EH (cell line): ENCODE measurements around the gene SCN5A.

ENCODE experiments used
- DNase-seq: peaks from one replicate; pipeline ENCODE4 v3.0.0-alpha.2; 2015; ENCODE audit warnings: low read depth

Gene SCN5A

GRCh38 chr3:38560284-38560683 lies 89.2 kb downstream of the SCN5A start:
- no peak for DNase-seq

GRCh38 chr3:38558864-38559263 lies 90.6 kb downstream of the SCN5A start:
- no peak for DNase-seq

GRCh38 chr3:38556640-38557358 lies 92.7 kb downstream of the SCN5A start:
- no peak for DNase-seq

DNA sequence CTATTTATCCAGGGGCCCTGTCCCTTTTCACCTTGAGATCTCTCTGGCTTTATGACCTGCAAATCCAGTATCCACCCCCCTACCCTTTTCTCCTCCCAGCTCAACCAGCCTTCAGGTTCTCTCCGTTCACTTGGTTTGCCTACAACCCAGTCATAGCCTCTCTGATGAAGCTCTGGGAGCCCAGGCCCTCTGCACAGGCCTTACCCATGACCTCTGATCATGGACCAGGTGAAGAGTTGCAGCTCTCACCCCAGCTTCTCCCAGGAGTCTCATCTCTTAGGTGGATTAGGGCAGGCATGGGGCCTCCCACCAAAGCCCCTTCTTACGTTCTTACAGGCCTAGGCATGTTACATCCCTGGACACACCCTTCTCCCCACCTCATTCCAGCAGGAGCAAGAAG lies 93.6 kb downstream of the SCN5A start:
- no peak for DNase-seq

GRCh38 chr3:38555149-38555840 lies 94.2 kb downstream of the SCN5A start:
- DNase-seq, result no peak

DNA sequence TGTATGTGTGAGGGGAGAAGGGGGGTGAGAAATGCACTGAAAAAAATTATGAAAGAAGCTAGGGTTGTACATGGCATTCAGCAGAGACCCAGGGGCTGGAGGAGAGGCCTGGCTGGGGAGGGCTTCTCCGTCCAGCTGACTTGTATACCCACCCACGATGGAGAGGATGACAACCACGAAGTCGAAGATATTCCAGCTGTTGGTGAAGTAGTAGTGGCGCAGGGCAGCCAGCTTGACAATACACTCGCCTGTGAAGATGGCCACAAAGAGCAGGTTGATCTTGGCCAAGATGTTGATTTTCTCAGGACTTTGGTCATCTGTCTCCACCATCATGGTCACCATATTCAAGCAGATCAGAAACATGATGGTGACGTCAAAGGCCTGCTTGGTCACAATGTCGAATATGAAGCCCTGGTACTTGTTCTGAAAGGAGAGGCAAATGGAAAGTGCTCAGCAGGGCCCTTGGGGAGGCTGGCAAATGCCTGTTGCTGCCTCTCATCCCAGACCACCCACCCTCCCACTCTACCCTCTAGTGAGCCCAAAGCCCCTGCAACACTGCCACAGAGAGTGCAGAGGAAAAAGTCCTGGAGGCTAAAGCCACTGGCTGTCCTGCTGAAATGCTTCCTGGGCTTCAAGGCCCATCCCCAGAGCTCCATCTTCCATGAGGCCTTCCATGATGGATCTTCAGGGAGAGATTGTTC lies 95.2 kb downstream of the SCN5A start:
- DNase-seq, result no peak

- DNase-seq, result no peak
Measured at GRCh38 chr3:38553071-38553470, 96.4 kb downstream of the SCN5A start.

DNA sequence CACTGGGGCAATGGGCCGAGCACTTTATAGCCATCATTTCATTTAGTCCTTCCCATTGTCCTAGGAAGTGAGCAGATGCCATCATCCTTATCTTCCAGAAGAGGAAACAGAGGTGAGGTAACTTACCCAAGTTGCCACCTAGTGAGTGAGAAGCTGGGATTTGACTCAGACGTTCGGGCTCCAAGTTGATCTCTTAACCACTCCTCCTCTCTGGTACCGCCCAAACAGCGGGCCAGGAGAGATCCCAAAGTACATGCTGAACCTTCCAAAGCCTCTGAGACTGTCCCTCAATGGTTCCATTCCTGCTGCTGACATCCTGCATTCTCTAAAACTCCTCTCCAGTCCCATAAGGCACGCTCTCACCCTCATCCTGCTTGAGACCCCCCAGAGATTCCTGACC lies 97.1 kb downstream of the SCN5A start:
- no peak for DNase-seq

GRCh38 chr3:38551026-38551832 lies 98.3 kb downstream of the SCN5A start:
- DNase-seq, result no peak

- no peak for DNase-seq
Measured at GRCh38 chr3:38549957-38550840, 99.3 kb downstream of the SCN5A start.

DNA sequence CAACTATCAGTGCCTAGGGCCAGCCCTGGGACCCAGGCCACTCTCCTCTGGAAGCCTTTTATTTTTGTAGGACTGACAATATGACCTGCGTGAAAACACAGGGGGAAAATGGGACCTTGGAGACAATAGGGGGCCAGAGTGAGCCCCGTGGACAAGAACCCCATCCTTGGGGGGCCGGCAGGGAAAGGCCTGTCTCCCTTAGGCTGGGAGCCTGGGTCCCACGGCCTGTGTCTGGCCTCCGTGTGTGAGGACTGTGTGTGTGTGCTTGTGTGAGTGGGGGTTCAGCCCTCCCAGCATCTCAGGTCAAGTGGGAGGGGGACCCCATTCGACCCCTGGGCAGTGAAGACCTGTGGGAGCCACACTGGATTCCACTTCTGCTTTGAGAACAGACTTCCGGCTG lies 100.0 kb downstream of the SCN5A start:
- no peak for DNase-seq

- no peak for DNase-seq
Measured at GRCh38 chr3:38549082-38549481, 100.4 kb downstream of the SCN5A start.

DNA sequence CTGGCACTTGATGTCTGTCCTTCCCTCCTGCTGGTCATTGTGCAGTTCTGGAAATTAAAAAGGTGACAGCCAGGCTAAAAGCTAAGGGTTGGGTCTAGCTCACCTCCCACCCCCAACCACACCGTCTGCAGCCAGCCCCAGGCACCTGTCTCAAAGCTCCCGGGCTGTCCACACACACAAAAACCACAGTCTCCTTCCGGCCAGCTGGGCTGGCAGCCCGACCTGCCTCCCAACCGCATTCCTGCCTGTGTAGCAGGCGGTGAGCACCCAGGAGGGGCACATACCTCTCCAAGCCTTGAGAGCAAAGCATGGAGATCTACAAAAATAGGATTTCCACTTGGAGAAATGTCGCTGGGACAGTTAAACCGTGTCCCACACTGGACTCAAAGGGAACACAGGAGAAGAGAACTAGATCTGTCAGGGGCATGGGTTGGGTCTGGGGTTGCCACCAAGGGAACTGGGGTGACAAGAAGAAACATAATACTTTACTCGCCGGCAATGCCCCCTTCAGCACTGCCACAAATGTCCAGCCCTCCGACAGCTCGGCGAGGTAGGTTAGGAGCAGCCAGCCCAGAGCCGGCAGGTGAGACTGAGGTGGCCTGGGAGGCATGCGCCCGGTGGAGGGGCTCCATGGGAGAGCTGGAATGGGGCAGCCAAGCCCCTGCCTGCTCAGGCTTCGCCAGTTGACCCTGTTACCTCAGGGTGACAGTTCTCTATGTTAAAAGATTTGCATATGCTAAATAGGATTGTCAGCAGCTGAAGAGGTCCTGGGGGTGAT lies 101.1 kb downstream of the SCN5A start:
- DNase-seq, result no peak

- DNase-seq, result no peak
Measured at GRCh38 chr3:38545983-38546382, 103.5 kb downstream of the SCN5A start.

DNA sequence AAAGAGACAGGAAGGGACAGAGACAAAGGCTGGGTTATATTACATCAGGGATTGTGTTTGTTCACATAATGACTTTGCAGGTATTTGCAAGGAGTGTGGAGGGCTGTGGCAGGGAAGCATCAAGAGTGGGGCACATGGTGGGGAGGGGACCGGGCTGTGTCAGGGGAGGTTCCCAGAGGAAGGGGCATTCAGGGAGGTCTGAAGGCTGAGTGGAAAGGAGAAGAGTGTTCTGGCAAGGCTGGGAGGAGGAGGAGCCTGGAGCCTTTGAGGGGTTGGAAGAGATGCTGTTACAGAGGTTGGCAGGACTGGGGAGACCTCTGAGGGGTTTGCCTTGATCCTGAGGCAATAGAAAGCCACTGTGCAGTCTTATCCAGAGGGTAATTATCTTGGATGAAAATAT lies 103.9 kb downstream of the SCN5A start:
- no peak for DNase-seq

- DNase-seq, result no peak
Measured at GRCh38 chr3:38544926-38545325, 104.6 kb downstream of the SCN5A start.

- DNase-seq, result peak; percentile 6
Measured at GRCh38 chr3:38543586-38543985, 105.9 kb downstream of the SCN5A start.

GRCh38 chr3:38542401-38543298 lies 106.8 kb downstream of the SCN5A start:
- DNase-seq, result peak; percentile 23

GRCh38 chr3:38541806-38542205 lies 107.7 kb downstream of the SCN5A start:
- no peak for DNase-seq
